A673 (cell line): ENCODE measurements around the gene KMT2C. TPM values are rescaled to one million over a fixed set of nuclear protein-coding genes. Genes with fewer than 3 reads are reported as not detected.

ENCODE experiments used
- BruUV-seq: library from RNA; stranded (reverse); fragments of 400-500 nt; replicated peaks from 2 replicates; lab custom pipeline; 2021; lab: Mats Ljungman, UMichigan
- CTCF ChIA-PET: fragments of 300-600 bp; sonication (Branson Sonifier 250); formaldehyde crosslinking; loops from one replicate; lab custom pipeline; 2022; ENCODE audit warnings: antibody characterized with exemption; lab: Charles Lee
- POLR2A ChIA-PET: fragments of 300-600 bp; sonication (Branson Sonifier 250); formaldehyde crosslinking; loops from one replicate; lab custom pipeline; 2022; ENCODE audit warnings: antibody characterized with exemption; ENCODE audit not compliant: low non-redundant PET; lab: Charles Lee
- DNase-seq: peaks from one replicate; pipeline ENCODE4 v3.0.0-alpha.2; 2015; ENCODE audit warnings: low spot score
- H3K27ac ChIP-seq: fragments of 200-600 bp; sonication (generic); 2 replicates; pipeline ENCODE4 v1.5.1; 2016; ENCODE audit warnings: mixed run types, low read depth, mild to moderate bottlenecking, mixed read lengths, antibody characterized with exemption, low read length; ENCODE audit not compliant: poor library complexity, severe bottlenecking
- H3K27me3 ChIP-seq: fragments of 200-600 bp; sonication (generic); replicated peaks from 2 replicates; pipeline ENCODE4 v1.6.1; 2017; ENCODE audit warnings: mixed run types, low read depth, mild to moderate bottlenecking, mixed read lengths, antibody characterized with exemption, low read length; ENCODE audit not compliant: insufficient read depth, poor library complexity
- H3K36me3 ChIP-seq: fragments of 200-600 bp; sonication (generic); 2 replicates; pipeline ENCODE4 v1.6.1; 2016; ENCODE audit warnings: mixed run types, mild to moderate bottlenecking, mixed read lengths, antibody characterized with exemption, low read length; ENCODE audit not compliant: insufficient read depth, poor library complexity, severe bottlenecking
- H3K4me1 ChIP-seq: fragments of 200-600 bp; sonication (generic); 2 replicates; pipeline ENCODE4 v1.6.1; 2017; ENCODE audit warnings: mixed run types, mild to moderate bottlenecking, mixed read lengths, antibody characterized with exemption, low read length; ENCODE audit not compliant: insufficient read depth, poor library complexity, severe bottlenecking
- H3K4me3 ChIP-seq: fragments of 200-600 bp; sonication (generic); 2 replicates; pipeline ENCODE4 v1.5.1; 2016; ENCODE audit warnings: low read depth, mixed run types, mild to moderate bottlenecking, mixed read lengths, low read length; ENCODE audit not compliant: poor library complexity, severe bottlenecking
- H3K9me3 ChIP-seq: fragments of 200-600 bp; sonication (generic); 2 replicates; pipeline ENCODE4 v1.6.1; 2016; ENCODE audit warnings: mixed run types, low read depth, mild to moderate bottlenecking, mixed read lengths, antibody characterized with exemption, low read length; ENCODE audit not compliant: poor library complexity, severe bottlenecking
- CTCF ChIP-seq: fragments of 300-800, 200-600 bp; sonication (generic); conservative IDR thresholded peaks from 2 replicates; pipeline ENCODE4 v1.5.1; 2017; ENCODE audit warnings: low read depth, mild to moderate bottlenecking, antibody characterized with exemption, low read length, moderate library complexity, mixed read lengths
- EZH2 ChIP-seq: fragments of 200-600 bp; sonication (generic); IDR thresholded peaks from 2 replicates; pipeline ENCODE4 v1.6.1; 2017; ENCODE audit warnings: borderline replicate concordance, low read depth, mild to moderate bottlenecking, mixed read lengths, antibody characterized with exemption, low read length; ENCODE audit not compliant: poor library complexity, severe bottlenecking
- intact Hi-C: fragments of 100-400 bp; cut with micrococcal nuclease; formaldehyde crosslinking; loops from one replicate; pipeline ENCODE4 v1.10.0; 2022; ENCODE audit not compliant: unreplicated experiment
- total RNA-seq: library from RNA; stranded (reverse); gene quantifications from 2 replicates; pipeline ENCODE4 v1.2.3, GENCODE V29; 2021

KMT2C gene
- total RNA-seq, 1 experiment from 2014 or later, result 52.9 TPM

GRCh38 chr7:152479595-152479994 is 43.8 kb upstream of the KMT2C start:
- BruUV-seq, result no TSS peak
- CTCF ChIA-PET, result no interaction called here
- DNase-seq, result no peak
- POLR2A ChIA-PET, result no interaction called here
- intact Hi-C loops, result no loop called here
- H3K4me1 ChIP-seq, result no peaks in the 10 kb centered on the region
- H3K9me3 ChIP-seq, result no peaks in the 10 kb centered on the region
- no peaks in the 10 kb centered on the region for H3K27me3 ChIP-seq
- TF ChIP-seq CTCF (no peak), EZH2 (no peak)
- H3K4me3 ChIP-seq, result no peak overlapping the region
- H3K36me3 ChIP-seq, result no peaks in the 10 kb centered on the region
- no peak overlapping the region for H3K27ac ChIP-seq

- Histone ChIP-seq H3K4me1 (no peaks in the 10 kb centered on the region), H3K9me3 (no peaks in the 10 kb centered on the region), H3K36me3 (no peaks in the 10 kb centered on the region), H3K4me3 (no peak overlapping the region), H3K27me3 (no peaks in the 10 kb centered on the region), H3K27ac (no peak overlapping the region)
- POLR2A ChIA-PET, result no interaction called here
- DNase-seq, result no peak
- no TSS peak for BruUV-seq
- TF ChIP-seq EZH2 (no peak), CTCF (no peak)
- intact Hi-C loops, result no loop called here
- CTCF ChIA-PET, result no interaction called here
Measured at GRCh38 chr7:152478140-152478539, 42.3 kb upstream of the KMT2C start.

GRCh38 chr7:152477079-152477478 is 41.3 kb upstream of the KMT2C start:
- CTCF ChIA-PET, result no interaction called here

More at GRCh38 chr7:152477079-152477478, 41.3 kb upstream of the KMT2C start:
- Histone ChIP-seq H3K9me3 (no peaks in the 10 kb centered on the region), H3K36me3 (no peaks in the 10 kb centered on the region), H3K4me1 (no peaks in the 10 kb centered on the region), H3K4me3 (no peak overlapping the region), H3K27me3 (no peaks in the 10 kb centered on the region), H3K27ac (no peak overlapping the region)
- intact Hi-C loops, result no loop called here
- BruUV-seq, result no TSS peak
- no peak for TF ChIP-seq CTCF
- no peak for TF ChIP-seq EZH2
- no peak for DNase-seq
- POLR2A ChIA-PET, result interaction anchor here (0.6 kb wide), 1 partner anchor 91 kb away, joined by 6 read pairs; no protein-coding TSS in a partner anchor
